Naive B cell (primary cell): ENCODE results near the gene FOXD4L6. TPM values are rescaled to one million over a fixed set of nuclear protein-coding genes. Genes with fewer than 3 reads are reported as not detected.
"Not testable (repeated sequence)": the region's sequence is repeated elsewhere in the genome, so short reads cannot be mapped to it uniquely, and the experiment has no call there.

Experiments
- ATAC-seq, 2 donors: fragments of 150-1000 bp; cut with Tn5 transposase; 2 replicates each; pipeline ENCODE4 v1.10.0; 2021; ENCODE audit warnings: low read depth in 2 of 2, mild to moderate bottlenecking in 2 of 2, moderate library complexity in 2 of 2
- DNase-seq: peaks from one replicate; pipeline ENCODE4 v3.0.0; 2022
- H3K27ac Mint-ChIP-seq, 6 donors: one replicate each; pipeline ENCODE4 v1.8.0; 2020 to 2022; ENCODE audit warnings: mild to moderate bottlenecking in 6 of 6, mixed read lengths in 6 of 6, moderate library complexity in 5 of 6, inconsistent platforms in 2 of 6
- H3K27me3 Mint-ChIP-seq, 3 donors: one replicate each; pipeline ENCODE4 v1.8.0; 2021 to 2022; ENCODE audit warnings: mixed read lengths in 3 of 3, mild to moderate bottlenecking in 1 of 3
- H3K36me3 Mint-ChIP-seq, 2 donors: one replicate each; pipeline ENCODE4 v1.8.0; 2020 to 2022; ENCODE audit warnings: mixed read lengths in 2 of 2, inconsistent platforms in 1 of 2, mild to moderate bottlenecking in 1 of 2
- H3K4me1 Mint-ChIP-seq, 3 donors: one replicate each; pipeline ENCODE4 v1.8.0; 2020 to 2022; ENCODE audit warnings: mixed read lengths in 3 of 3, inconsistent platforms in 1 of 3, mild to moderate bottlenecking in 1 of 3, moderate library complexity in 1 of 3
- H3K4me3 Mint-ChIP-seq, 8 donors: one replicate each; pipeline ENCODE4 v1.8.0; 2020 to 2022; ENCODE audit warnings: mild to moderate bottlenecking in 8 of 8, mixed read lengths in 8 of 8, moderate library complexity in 8 of 8, inconsistent platforms in 2 of 8
- H3K9me3 Mint-ChIP-seq, 7 donors: one replicate each; pipeline ENCODE4 v1.8.0; 2020 to 2022; ENCODE audit warnings: mixed read lengths in 7 of 7, mild to moderate bottlenecking in 5 of 7, inconsistent platforms in 2 of 7, moderate library complexity in 1 of 7
- polyA plus RNA-seq, 6 donors: library from polyadenylated mRNA; unstranded; fragments of 300-500 nt; fragmentation: Illumina TruSeq; gene quantifications; one replicate each; pipeline ENCODE4 v1.2.3, GENCODE V29; 2021; ENCODE audit warnings: low read depth in 6 of 6

FOXD4L6 gene
- polyA plus RNA-seq, 6 donors from 2014 or later, result not detected

GRCh38 chr9:41088450-41089059 is 39.9 kb downstream of the FOXD4L6 start:
- H3K4me1 Mint-ChIP-seq, H3K36me3 Mint-ChIP-seq, H3K4me3 Mint-ChIP-seq, H3K9me3 Mint-ChIP-seq, H3K27ac Mint-ChIP-seq: not testable (repeated sequence)
- H3K27me3 Mint-ChIP-seq, result peaks cover 12 to 23% (median 18%) of the 10 kb centered on the region in 3 donors
- peak; percentile 19 for DNase-seq
- ATAC-seq, result peak; percentile 57 to 77

DNA sequence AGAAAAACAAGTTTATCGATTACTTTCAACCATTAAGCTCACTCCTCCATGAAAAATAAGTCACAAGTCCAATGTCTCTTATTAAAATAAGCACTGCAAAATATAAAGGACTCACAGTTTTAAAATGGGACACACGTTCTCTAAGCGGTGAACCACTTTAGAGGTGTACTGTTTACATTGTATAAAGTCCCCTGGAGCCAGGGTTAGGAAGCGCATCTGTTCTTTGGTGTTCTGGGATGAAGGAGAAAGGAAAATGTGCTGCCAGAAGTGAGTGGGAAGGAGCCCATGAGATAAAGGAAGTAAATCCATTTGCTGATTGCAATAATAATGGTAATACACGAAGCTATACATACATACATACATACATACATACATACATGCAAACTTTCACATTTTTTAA is 40.6 kb downstream of the FOXD4L6 start:
- DNase-seq, H3K4me3 Mint-ChIP-seq, H3K9me3 Mint-ChIP-seq, H3K27ac Mint-ChIP-seq, H3K36me3 Mint-ChIP-seq, ATAC-seq, H3K4me1 Mint-ChIP-seq: not testable (repeated sequence)
- H3K27me3 Mint-ChIP-seq, result peaks cover 12 to 25% (median 20%) of the 10 kb centered on the region in 3 donors

DNA sequence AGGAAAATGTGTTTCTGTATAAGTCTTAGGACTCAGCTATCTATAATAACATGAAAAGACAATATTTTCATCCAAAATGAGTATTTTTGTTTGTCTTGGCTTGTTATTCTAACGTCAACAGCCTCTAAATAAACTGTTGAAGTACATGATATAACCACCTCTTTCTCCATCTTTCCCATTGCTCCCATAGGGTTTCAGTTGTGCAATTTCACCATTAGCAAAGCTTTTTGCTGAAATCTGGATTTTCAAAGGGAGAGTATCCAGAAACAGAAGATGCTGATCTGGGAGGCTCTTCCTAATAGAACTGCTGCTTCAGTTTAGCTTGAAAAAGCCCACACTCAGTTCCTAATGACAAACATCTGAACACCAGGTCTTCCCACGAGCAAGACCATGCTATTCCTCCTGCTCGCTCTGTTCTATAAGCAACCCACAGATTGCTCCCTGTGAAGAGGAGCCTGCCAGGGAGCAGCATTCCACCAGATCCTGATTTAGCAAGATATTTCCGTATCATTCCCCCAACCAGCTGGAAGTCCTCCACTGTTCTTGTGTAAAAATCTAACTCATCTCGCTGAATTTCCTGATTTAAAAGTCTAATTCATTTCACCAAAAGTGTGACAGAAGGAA is 41.2 kb downstream of the FOXD4L6 start:
- H3K36me3 Mint-ChIP-seq, ATAC-seq, H3K9me3 Mint-ChIP-seq, H3K4me3 Mint-ChIP-seq, H3K4me1 Mint-ChIP-seq, H3K27ac Mint-ChIP-seq, DNase-seq: not testable (repeated sequence)
- H3K27me3 Mint-ChIP-seq, result peaks cover 18 to 31% (median 26%) of the 10 kb centered on the region in 3 donors

DNA sequence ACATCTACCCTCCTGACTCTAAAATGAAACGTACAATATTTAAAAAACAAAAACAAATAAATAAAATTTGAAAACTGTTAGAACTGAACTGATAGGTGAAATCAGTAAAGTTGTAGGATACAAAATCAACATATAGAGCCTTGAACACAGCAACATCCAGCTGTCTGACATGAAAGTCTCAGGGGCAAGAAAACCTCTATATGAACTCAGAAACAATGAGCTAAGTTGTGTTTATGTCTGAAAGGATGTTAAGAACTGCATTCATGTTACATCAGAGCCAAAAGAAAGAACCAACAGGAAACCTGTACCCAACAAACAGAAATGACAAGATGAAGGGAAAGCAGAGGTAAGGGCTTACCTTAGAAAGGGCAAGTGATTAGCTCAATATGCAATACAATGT is 41.8 kb downstream of the FOXD4L6 start:
- H3K36me3 Mint-ChIP-seq, H3K4me1 Mint-ChIP-seq, H3K9me3 Mint-ChIP-seq, H3K27ac Mint-ChIP-seq, DNase-seq, H3K4me3 Mint-ChIP-seq, ATAC-seq: not testable (repeated sequence)
- H3K27me3 Mint-ChIP-seq, result peaks cover 20 to 32% (median 29%) of the 10 kb centered on the region in 3 donors

DNA sequence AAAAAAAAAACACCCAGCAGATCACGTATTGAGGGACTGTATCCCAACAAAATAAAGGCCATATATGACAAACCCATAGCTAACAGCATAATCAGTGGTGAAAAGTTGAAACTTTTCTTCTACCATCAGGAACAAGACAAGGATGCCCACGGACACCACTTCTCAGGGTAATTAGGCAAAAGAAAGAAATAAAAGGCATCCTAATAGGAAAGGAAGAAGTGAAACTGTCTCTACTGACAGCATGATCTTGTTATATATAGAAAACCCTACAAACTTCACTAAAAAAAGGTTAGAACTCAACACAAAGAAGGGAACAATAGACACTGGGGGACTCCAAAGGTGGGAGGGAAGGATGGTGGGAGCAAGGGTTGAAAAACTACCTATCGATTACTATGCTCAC is 42.3 kb downstream of the FOXD4L6 start:
- H3K4me3 Mint-ChIP-seq, H3K9me3 Mint-ChIP-seq, DNase-seq, H3K4me1 Mint-ChIP-seq, H3K36me3 Mint-ChIP-seq, ATAC-seq: not testable (repeated sequence)
- Mint-ChIP-seq H3K27ac (peak overlapping the region in 1 of 6 donors; percentile 2), H3K27me3 (peaks cover 20 to 32% (median 29%) of the 10 kb centered on the region in 3 donors)

DNA sequence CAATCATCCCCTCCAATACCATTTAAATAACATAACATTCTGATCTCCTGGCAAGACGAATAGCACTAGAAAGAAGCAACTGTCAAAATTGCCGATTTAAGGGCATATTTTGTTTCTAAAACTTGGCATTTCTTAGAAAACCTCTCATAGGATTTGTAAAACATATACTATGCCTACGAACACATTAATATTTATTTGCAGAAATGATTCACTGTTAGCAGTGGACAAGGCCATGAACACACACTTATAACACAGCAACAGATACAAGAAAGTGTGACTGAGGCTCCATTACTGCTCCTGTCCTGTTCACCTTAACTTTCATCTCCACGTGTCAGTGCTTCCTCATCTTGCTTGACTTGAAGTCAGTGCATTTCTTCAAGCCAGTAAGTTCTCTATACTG is 46.1 kb downstream of the FOXD4L6 start:
- ATAC-seq, H3K4me1 Mint-ChIP-seq, DNase-seq, H3K4me3 Mint-ChIP-seq, H3K36me3 Mint-ChIP-seq, H3K27ac Mint-ChIP-seq, H3K9me3 Mint-ChIP-seq: not testable (repeated sequence)
- H3K27me3 Mint-ChIP-seq, result peaks cover 14 to 19% (median 17%) of the 10 kb centered on the region in 3 donors

- peaks cover 18 to 35% (median 30%) of the 10 kb centered on the region in 3 donors for H3K27me3 Mint-ChIP-seq
- ATAC-seq, H3K4me1 Mint-ChIP-seq, DNase-seq, H3K27ac Mint-ChIP-seq, H3K36me3 Mint-ChIP-seq, H3K4me3 Mint-ChIP-seq, H3K9me3 Mint-ChIP-seq: not testable (repeated sequence)
These were observed 49.0 kb downstream of the FOXD4L6 start for GRCh38 chr9:41079464-41079863.

GRCh38 chr9:41077586-41077985 is 50.9 kb downstream of the FOXD4L6 start:
- not testable (repeated sequence) for H3K4me3 Mint-ChIP-seq, DNase-seq, H3K9me3 Mint-ChIP-seq, H3K36me3 Mint-ChIP-seq, H3K27ac Mint-ChIP-seq, ATAC-seq
- Mint-ChIP-seq H3K27me3 (peaks cover 23 to 44% (median 44%) of the 10 kb centered on the region in 3 donors), H3K4me1 (peaks cover 13 to 16% (median 13%) of the 10 kb centered on the region in 3 donors)

Other genes starting within 250 kb of the FOXD4L6 start
- gene ZNG1F, start 60.6 kb upstream of the FOXD4L6 start, polyA plus RNA-seq, result 1 to 10 TPM; 1.7 to 7.1 (median 3.5) TPM